Astrocyte (in vitro differentiated cells and primary cell): Measurements from ENCODE around the gene PAOX. TPM values are rescaled to one million over a fixed set of nuclear protein-coding genes. Genes with fewer than 3 reads are reported as not detected.

Experiments used
- DNase-seq: peaks from one replicate; pipeline ENCODE4 v3.0.0-alpha.2; 2010; ENCODE audit warnings: low read depth
- FAIRE-seq: peaks from 2 replicates; lab custom pipeline; 2011; peaks lifted over from hg19 to GRCh38; lab: Jason Lieb, UNC
- H2AFZ ChIP-seq: 2 replicates; pipeline ENCODE4 v1.6.0; 2012; ENCODE audit warnings: low read depth, low read length, inconsistent platforms
- H3K27ac ChIP-seq: 2 replicates; pipeline ENCODE4 v1.5.1; 2011; ENCODE audit warnings: low read depth, low read length, inconsistent platforms
- H3K27me3 ChIP-seq: 2 replicates; pipeline ENCODE4 v1.6.0; 2011; ENCODE audit warnings: low read length, inconsistent platforms; ENCODE audit not compliant: insufficient read depth
- H3K36me3 ChIP-seq: 2 replicates; pipeline ENCODE4 v1.5.1; 2011; ENCODE audit warnings: low read length, inconsistent platforms; ENCODE audit not compliant: insufficient read depth
- H3K4me1 ChIP-seq: 2 replicates; pipeline ENCODE4 v1.5.1; 2011; ENCODE audit warnings: low read length, inconsistent platforms; ENCODE audit not compliant: insufficient read depth
- H3K4me2 ChIP-seq: 2 replicates; pipeline ENCODE4 v1.6.0; 2012; ENCODE audit warnings: low read length, inconsistent platforms
- H3K4me3 ChIP-seq: 2 replicates; pipeline ENCODE4 v1.5.1; 2011; ENCODE audit warnings: low read depth, mild to moderate bottlenecking, low read length, inconsistent platforms; ENCODE audit not compliant: insufficient read depth
- H3K79me2 ChIP-seq: 2 replicates; pipeline ENCODE4 v1.6.0; 2012; ENCODE audit warnings: mild to moderate bottlenecking, low read length, inconsistent platforms; ENCODE audit not compliant: insufficient read depth
- H3K9ac ChIP-seq: 2 replicates; pipeline ENCODE4 v1.6.0; 2012; ENCODE audit warnings: mild to moderate bottlenecking, low read length, inconsistent platforms
- H3K9me3 ChIP-seq: 2 replicates; pipeline ENCODE4 v1.5.1; 2012; ENCODE audit warnings: low read depth, mild to moderate bottlenecking, low read length, inconsistent platforms; ENCODE audit not compliant: insufficient read depth
- H4K20me1 ChIP-seq: 2 replicates; pipeline ENCODE4 v1.6.0; 2012; ENCODE audit warnings: low read length, inconsistent platforms; ENCODE audit not compliant: insufficient read depth
- H3K27ac Mint-ChIP-seq: one replicate; pipeline ENCODE4 v1.8.0; 2021; ENCODE audit warnings: mild to moderate bottlenecking, mixed read lengths; ENCODE audit not compliant: unreplicated experiment
- H3K27me3 Mint-ChIP-seq: one replicate; pipeline ENCODE4 v1.8.0; 2021; ENCODE audit warnings: low read depth, mixed read lengths; ENCODE audit not compliant: unreplicated experiment
- H3K36me3 Mint-ChIP-seq: one replicate; pipeline ENCODE4 v1.8.0; 2021; ENCODE audit warnings: low read depth, mixed read lengths; ENCODE audit not compliant: unreplicated experiment
- H3K4me1 Mint-ChIP-seq: one replicate; pipeline ENCODE4 v1.8.0; 2021; ENCODE audit warnings: low read depth, mixed read lengths; ENCODE audit not compliant: unreplicated experiment
- H3K4me3 Mint-ChIP-seq: one replicate; pipeline ENCODE4 v1.8.0; 2021; ENCODE audit warnings: mild to moderate bottlenecking, moderate library complexity, mixed read lengths; ENCODE audit not compliant: unreplicated experiment
- H3K9me3 Mint-ChIP-seq: one replicate; pipeline ENCODE4 v1.8.0; 2021; ENCODE audit warnings: mild to moderate bottlenecking, mixed read lengths; ENCODE audit not compliant: unreplicated experiment
- CTCF ChIP-seq: IDR thresholded peaks from 2 replicates; pipeline ENCODE4 v1.5.1; 2011; ENCODE audit warnings: low read depth, mild to moderate bottlenecking, inconsistent platforms, low read length, moderate library complexity; ENCODE audit not compliant: insufficient read depth
- EZH2 ChIP-seq: IDR thresholded peaks from 2 replicates; pipeline ENCODE4 v1.6.1; 2012; ENCODE audit warnings: mild to moderate bottlenecking, low read length, inconsistent platforms; ENCODE audit not compliant: insufficient read depth
- total RNA-seq: library from RNA; stranded (reverse); gene quantifications from 2 replicates; pipeline ENCODE4 v1.2.1, GENCODE V29; 2021

Gene PAOX
- total RNA-seq, 1 donor from 2014 or later, result 7.9 TPM

- Histone ChIP-seq H3K4me2 (no peak overlapping the region), H3K27me3 (no peaks in the 10 kb centered on the region), H3K79me2 (peaks cover 9% of the 10 kb centered on the region), H3K9me3 (no peaks in the 10 kb centered on the region), H4K20me1 (peaks cover 53% of the 10 kb centered on the region), H2AFZ (no peak overlapping the region), H3K27ac (no peak overlapping the region), H3K4me1 (no peaks in the 10 kb centered on the region), H3K36me3 (peaks cover 8% of the 10 kb centered on the region), H3K9ac (no peak overlapping the region), H3K4me3 (no peak overlapping the region)
- TF ChIP-seq EZH2 (no peak), CTCF (no peak)
- no peak for FAIRE-seq
- no peak for DNase-seq
- H3K27ac Mint-ChIP-seq, result no peak overlapping the region
- H3K36me3 Mint-ChIP-seq, result peaks cover 24% of the 10 kb centered on the region
- no peaks in the 10 kb centered on the region for H3K27me3 Mint-ChIP-seq
- peaks cover 7% of the 10 kb centered on the region for H3K9me3 Mint-ChIP-seq
- no peak overlapping the region for H3K4me3 Mint-ChIP-seq
- H3K4me1 Mint-ChIP-seq, result no peaks in the 10 kb centered on the region
Observed at GRCh38 chr10:133419211-133419950, 40.3 kb downstream of the PAOX start.

GRCh38 chr10:133420028-133420427, 41.0 kb downstream of the PAOX start:
- FAIRE-seq (no peak), DNase-seq (no peak)
- Mint-ChIP-seq H3K4me1 (no peaks in the 10 kb centered on the region), H3K4me3 (no peak overlapping the region), H3K27ac (no peak overlapping the region), H3K27me3 (no peaks in the 10 kb centered on the region), H3K36me3 (peaks cover 22% of the 10 kb centered on the region), H3K9me3 (peaks cover 7% of the 10 kb centered on the region)
- Histone ChIP-seq H3K79me2 (peaks cover 9% of the 10 kb centered on the region), H3K9me3 (no peaks in the 10 kb centered on the region), H2AFZ (no peak overlapping the region), H4K20me1 (peaks cover 53% of the 10 kb centered on the region), H3K27me3 (no peaks in the 10 kb centered on the region), H3K4me2 (no peak overlapping the region), H3K36me3 (peaks cover 8% of the 10 kb centered on the region), H3K9ac (no peak overlapping the region), H3K27ac (no peak overlapping the region), H3K4me3 (no peak overlapping the region), H3K4me1 (no peaks in the 10 kb centered on the region)
- TF ChIP-seq EZH2 (no peak), CTCF (no peak)

GRCh38 chr10:133420579-133420978, 41.5 kb downstream of the PAOX start:
- H2AFZ ChIP-seq, result no peak overlapping the region
- peaks cover 48% of the 10 kb centered on the region for H4K20me1 ChIP-seq
- no peak overlapping the region for H3K9ac ChIP-seq
- FAIRE-seq, result no peak
- H3K27me3 ChIP-seq, result no peaks in the 10 kb centered on the region
- no peak overlapping the region for H3K4me3 ChIP-seq
- no peak overlapping the region for H3K27ac ChIP-seq
- no peak overlapping the region for H3K4me2 ChIP-seq
- Mint-ChIP-seq H3K9me3 (peaks cover 3% of the 10 kb centered on the region), H3K4me1 (no peaks in the 10 kb centered on the region), H3K27ac (no peak overlapping the region), H3K4me3 (no peak overlapping the region), H3K27me3 (no peaks in the 10 kb centered on the region), H3K36me3 (peaks cover 16% of the 10 kb centered on the region)
- H3K36me3 ChIP-seq, result peaks cover 3% of the 10 kb centered on the region
- no peaks in the 10 kb centered on the region for H3K9me3 ChIP-seq
- no peaks in the 10 kb centered on the region for H3K4me1 ChIP-seq
- no peak for TF ChIP-seq CTCF
- no peak for TF ChIP-seq EZH2
- no peak for DNase-seq
- H3K79me2 ChIP-seq, result peaks cover 5% of the 10 kb centered on the region
